ENCODE results near the gene EPN3. TPM values are rescaled to one million over a fixed set of nuclear protein-coding genes. Genes with fewer than 3 reads are reported as not detected.
A peak's percentile ranks its signal among the peaks of the same experiment; 100 is the strongest.

Gene EPN3
- total RNA-seq, 2 donors from 2014 or later = not detected

DNA sequence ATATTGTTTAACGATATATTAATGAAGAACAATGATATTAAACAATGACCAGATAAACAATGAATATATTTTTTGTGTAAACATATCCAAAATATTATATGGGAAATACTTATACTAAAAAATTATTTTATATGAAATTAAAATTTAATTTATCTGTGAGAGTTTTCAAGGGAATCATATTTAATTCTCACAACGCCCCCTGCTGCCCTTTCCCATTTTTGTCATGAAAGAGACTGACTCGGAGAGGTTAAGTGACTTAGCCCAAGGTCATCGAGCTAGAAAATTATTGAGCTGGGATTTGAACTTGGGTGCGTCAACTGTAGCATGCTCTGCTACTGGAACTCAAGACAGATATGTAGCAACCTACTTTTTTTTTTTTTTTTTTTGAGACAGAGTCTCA lies 31.5 kb upstream of the EPN3 start:
- ATAC-seq (no peak), DNase-seq (ENCODE audit: low spot score) (peak; percentile 28)
- H3K9me3 Mint-ChIP-seq = no peaks in the 10 kb centered on the region

DNA sequence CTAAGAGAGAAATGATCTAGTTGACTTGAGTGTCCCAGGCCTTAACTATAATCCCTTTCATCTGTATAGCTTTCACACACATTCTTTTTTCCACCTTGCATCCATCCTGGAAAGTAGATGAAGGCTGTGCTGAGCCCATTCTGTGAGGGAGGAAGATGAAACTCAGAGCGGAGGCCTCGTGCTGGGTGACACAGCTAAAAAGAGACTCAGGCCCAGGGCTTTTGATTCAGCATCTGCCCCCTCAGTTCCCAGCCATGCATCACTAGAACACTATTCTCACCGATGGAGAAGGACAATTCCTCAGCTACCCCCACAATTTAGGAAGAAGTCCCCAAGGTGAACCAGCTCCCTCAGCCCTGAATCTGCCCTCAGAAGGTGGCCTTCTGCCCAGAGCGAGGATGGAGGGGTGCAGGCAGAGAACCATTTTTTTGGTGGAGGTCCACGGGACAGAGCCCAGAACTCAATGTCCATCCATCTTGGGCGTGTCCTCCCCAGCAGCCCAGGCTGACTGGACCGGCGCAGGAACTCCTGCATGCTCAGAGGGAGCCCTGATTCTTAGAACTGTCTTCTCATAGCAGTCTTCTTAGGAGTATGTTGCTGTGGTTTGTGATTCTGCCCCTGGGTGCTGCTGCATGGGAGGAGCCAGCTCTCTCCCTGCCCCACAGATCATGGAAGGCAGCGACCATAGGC lies 30.1 kb upstream of the EPN3 start:
- no peaks in the 10 kb centered on the region for H3K9me3 Mint-ChIP-seq
- no peaks in the 10 kb centered on the region for H3K27me3 Mint-ChIP-seq
- ATAC-seq (peak in 1 of 2 donors; percentile 19), DNase-seq (ENCODE audit: low spot score) (peak; percentile 54)
- no peak overlapping the region for H3K27ac Mint-ChIP-seq
- peaks cover 6 to 11% of the 10 kb centered on the region in 2 donors for H3K4me1 Mint-ChIP-seq (ENCODE audit: low read depth in 2 of 2)
- no peak overlapping the region for H3K4me3 Mint-ChIP-seq
- H3K36me3 Mint-ChIP-seq = no peaks in the 10 kb centered on the region

More for the DNA sequence above, 31.5 kb upstream of the EPN3 start:
- H3K27me3 Mint-ChIP-seq = no peaks in the 10 kb centered on the region
- no peaks in the 10 kb centered on the region for H3K36me3 Mint-ChIP-seq
- H3K4me3 Mint-ChIP-seq = no peak overlapping the region
- H3K4me1 Mint-ChIP-seq (ENCODE audit: low read depth in 2 of 2) = peaks cover 6 to 11% of the 10 kb centered on the region in 2 donors
- no peak overlapping the region for H3K27ac Mint-ChIP-seq

DNA sequence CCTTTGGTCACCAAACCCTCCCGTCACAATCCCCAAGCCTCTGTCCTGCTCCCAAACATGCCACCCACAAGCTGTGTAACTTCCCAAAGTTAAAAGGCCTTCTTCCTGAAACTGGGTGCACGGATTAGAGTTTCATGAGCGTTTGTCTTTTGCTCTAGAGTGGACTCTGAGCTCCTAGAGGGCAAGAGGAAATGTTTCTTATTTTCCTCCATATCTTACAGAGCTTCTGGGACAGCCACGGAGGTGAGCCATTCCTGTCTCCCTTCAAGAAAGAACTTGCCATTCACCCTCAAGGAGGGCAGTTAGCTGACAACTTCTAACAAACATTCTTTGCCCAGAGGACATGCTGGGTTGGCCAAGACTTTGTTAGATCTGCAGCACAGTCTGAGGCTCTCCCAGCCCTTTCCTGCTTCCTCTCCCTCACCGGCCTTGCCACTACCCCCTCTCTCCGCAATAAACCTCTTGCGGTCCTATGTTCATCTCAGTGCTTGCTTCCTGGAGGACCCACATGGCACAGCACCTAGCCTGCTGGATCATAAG lies 26.9 kb upstream of the EPN3 start:
- Mint-ChIP-seq H3K4me1 (ENCODE audit: low read depth in 2 of 2) (peaks cover 17 to 26% of the 10 kb centered on the region in 2 donors), H3K27me3 (no peaks in the 10 kb centered on the region), H3K27ac (peak overlapping the region in 1 of 2 donors; percentile 39), H3K9me3 (no peaks in the 10 kb centered on the region), H3K36me3 (no peaks in the 10 kb centered on the region), H3K4me3 (no peak overlapping the region)
- DNase-seq (ENCODE audit: low spot score) (peak; percentile 20), ATAC-seq (no peak)

DNA sequence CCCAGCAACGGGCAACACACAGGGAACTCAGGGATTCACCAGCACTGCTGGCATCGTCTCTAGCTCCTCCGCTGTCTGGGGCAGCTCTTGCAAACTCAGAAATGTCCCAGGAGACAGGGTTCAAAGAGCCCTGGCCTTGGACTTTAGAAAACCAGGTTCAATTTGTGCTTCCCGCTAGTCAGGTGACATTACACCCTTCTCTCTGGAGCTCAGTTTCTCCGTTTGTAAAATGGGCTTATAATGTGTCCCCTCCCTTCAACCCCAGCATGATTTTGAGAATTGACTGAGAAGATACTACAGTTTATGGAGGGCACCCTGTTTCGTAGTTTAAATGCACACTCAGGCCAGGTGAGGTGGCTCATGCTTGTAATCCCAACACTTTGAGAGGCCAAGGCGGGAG lies 26.2 kb upstream of the EPN3 start:
- peak overlapping the region; percentile 18 for H3K4me3 Mint-ChIP-seq

DNA sequence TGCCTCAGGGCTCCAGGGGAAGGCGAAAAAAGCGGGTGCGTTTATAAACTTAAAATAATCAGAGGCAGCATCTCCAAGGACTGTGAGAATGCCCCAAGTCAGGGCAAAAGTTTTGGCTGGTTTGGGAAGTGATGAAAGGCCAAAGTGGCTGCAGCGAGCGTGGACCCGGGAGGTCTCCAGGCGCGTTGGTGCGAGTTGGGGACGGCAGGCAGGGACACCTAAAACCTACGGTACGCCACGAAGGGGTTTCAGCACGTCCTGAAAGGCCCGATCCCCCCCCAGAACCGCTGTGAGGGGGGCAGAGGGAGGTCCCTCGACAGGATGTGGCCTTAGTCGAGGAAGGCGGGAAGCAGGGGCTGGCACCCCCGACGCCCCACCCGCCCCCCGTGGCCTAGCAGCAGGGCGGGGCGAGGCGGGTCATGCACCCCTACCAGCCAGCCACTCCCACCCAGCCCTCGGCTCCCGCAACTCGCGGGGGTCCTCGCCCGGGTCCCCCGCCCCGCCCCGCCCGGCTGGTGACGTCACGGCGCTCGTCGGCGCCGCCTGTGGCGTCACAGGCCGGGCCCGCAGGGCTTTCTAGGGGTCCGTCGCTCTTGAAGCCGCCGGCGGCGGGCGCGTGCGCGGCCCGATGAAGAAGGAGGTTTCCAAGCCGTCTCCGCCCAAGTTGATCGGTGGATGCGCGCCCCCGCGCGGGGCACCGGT lies 24.5 kb upstream of the EPN3 start, which contains the start of gene MYCBPAP:
Gene MYCBPAP (plus strand): TSS at position 569 of the 702 bp plus-strand sequence. CDS start 236 bp downstream, outside the sequence.
- no peaks in the 10 kb centered on the region for H3K27me3 Mint-ChIP-seq
- H3K4me1 Mint-ChIP-seq (ENCODE audit: low read depth in 2 of 2) = peaks cover 30 to 38% of the 10 kb centered on the region in 2 donors
- H3K27ac Mint-ChIP-seq = peak within 1 kb of the TSS; percentile 77 to 92
- H3K36me3 Mint-ChIP-seq = no peaks in the 10 kb centered on the region
- ATAC-seq (peak; percentile 85 to 91), DNase-seq (ENCODE audit: low spot score) (peak; percentile 90)
- H3K9me3 Mint-ChIP-seq = no peaks in the 10 kb centered on the region
- H3K4me3 Mint-ChIP-seq = peak within 1 kb of the TSS; percentile 94

More for the DNA sequence above, 26.2 kb upstream of the EPN3 start:
- Mint-ChIP-seq H3K36me3 (no peaks in the 10 kb centered on the region), H3K9me3 (no peaks in the 10 kb centered on the region), H3K4me1 (ENCODE audit: low read depth in 2 of 2) (peaks cover 23 to 30% of the 10 kb centered on the region in 2 donors), H3K27ac (no peak overlapping the region), H3K27me3 (no peaks in the 10 kb centered on the region)
- ATAC-seq = no peak
- no peak for DNase-seq (ENCODE audit: low spot score)

DNA sequence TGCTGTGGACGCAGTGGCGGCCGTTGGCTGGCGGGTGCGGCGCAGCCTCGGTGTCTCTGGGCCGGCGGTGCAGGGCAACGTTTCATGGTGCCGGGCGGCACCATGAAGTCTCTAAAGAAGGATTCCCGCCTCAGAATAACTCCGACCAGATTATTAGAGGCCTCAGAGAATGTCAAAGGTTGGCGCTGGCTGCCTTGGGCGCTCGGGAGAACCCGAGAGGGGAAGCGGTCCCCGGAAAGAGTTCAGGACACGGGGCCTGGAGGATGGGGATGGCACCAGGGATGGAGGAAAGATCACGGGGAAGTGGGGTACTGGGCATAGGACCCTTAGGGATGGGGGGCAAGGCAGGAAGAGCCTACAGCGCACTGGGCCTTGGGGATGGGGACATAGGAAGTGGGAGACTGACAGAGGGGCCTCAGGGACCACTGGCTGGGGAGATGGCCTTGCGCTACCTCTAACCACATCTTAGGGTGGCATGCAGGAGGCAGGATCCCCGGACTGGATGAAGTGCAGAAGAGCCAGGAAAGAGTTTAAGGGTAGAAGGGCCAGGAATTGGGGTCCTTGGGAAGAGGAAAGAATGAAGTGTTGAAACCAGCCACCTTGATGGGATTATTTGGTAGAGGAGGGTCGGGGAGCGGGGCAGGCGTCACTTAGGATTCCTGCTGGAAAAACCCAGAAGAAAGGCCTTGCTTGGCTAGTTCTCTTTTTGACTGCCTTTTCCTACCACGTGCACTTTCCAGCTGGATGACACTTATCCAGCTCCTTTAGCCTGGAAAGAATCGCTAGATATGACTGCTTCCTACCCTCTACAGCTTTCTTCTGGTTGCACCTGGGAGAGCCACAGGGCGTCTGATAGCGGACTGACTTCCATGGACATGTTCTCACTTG lies 23.7 kb upstream of the EPN3 start:
- ATAC-seq (no peak), DNase-seq (ENCODE audit: low spot score) (peak; percentile 6)
- no peaks in the 10 kb centered on the region for H3K9me3 Mint-ChIP-seq
- no peaks in the 10 kb centered on the region for H3K36me3 Mint-ChIP-seq
- peaks cover 25 to 35% of the 10 kb centered on the region in 2 donors for H3K4me1 Mint-ChIP-seq (ENCODE audit: low read depth in 2 of 2)
- H3K27ac Mint-ChIP-seq = peak overlapping the region; percentile 77 to 91
- H3K27me3 Mint-ChIP-seq = no peaks in the 10 kb centered on the region
- H3K4me3 Mint-ChIP-seq = peak overlapping the region; percentile 94

DNA sequence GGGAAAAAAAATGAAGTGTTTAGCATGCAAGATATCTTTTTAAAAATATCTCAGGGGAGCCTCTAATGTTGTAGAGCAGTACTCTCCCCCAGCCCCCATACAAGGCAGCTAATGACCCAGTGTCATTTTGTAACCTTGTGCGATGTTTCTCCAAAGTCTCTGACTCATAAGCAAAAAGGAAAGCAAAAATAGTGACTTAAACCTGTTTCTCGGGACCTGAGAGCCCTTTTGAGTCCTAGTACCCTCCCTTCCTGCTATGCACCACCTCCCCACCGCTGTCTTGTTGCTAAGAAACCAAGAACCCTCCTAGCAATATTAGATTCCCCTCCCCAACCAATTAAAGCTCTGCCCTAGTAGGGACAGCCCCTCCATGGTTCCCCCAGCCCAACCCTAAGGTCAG lies 21.5 kb upstream of the EPN3 start:
- ATAC-seq (peak; percentile 62 to 83), DNase-seq (ENCODE audit: low spot score) (peak; percentile 48)
- peak overlapping the region; percentile 56 to 74 for H3K27ac Mint-ChIP-seq
- peak overlapping the region; percentile 62 for H3K4me3 Mint-ChIP-seq
- H3K4me1 Mint-ChIP-seq (ENCODE audit: low read depth in 2 of 2) = peaks cover 24 to 27% of the 10 kb centered on the region in 2 donors
- no peaks in the 10 kb centered on the region for H3K36me3 Mint-ChIP-seq
- H3K9me3 Mint-ChIP-seq = no peaks in the 10 kb centered on the region
- no peaks in the 10 kb centered on the region for H3K27me3 Mint-ChIP-seq

DNA sequence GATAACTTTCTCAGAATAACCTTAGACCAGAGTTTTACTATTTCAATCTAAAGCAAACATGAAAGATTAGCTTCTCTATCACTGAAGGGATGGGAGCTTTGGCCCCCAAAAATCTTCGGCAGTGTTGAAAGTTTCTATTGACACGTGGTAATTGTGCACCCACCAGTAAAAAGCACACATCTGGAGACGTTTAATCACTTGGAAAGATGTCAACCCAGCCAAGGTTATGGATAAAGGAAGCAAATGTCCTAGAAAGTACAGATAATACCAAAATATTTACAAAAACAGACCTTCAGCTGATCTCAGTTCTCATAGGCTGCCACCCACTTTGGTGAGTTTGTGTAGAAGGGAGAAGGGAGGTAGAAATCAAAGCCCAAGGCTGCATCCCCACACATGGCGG lies 19.0 kb upstream of the EPN3 start:
- DNase-seq (ENCODE audit: low spot score) (no peak), ATAC-seq (no peak)
- peaks cover 22 to 24% of the 10 kb centered on the region in 2 donors for H3K4me1 Mint-ChIP-seq (ENCODE audit: low read depth in 2 of 2)
- no peak overlapping the region for H3K27ac Mint-ChIP-seq
- H3K9me3 Mint-ChIP-seq = no peaks in the 10 kb centered on the region
- no peak overlapping the region for H3K4me3 Mint-ChIP-seq
- no peaks in the 10 kb centered on the region for H3K36me3 Mint-ChIP-seq
- H3K27me3 Mint-ChIP-seq = no peaks in the 10 kb centered on the region

DNA sequence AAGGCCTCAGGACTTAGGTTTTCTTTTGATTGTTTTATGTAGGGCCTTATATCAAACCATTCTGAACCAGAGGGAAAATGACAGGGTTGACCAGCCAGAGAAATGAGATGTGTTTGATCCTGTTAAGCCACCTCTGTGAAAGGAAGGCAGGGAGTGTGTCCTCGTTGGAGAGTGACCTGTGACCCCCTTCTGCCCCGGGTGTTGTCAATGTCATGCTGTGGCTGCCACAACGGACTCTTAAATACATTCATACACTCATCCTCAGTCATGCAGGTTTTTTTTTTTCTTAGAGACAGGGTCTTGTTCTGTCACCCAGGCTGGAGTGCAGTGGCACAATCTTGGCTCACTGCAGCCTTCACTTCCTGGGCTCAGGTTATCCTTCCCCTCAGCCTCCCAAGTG lies 18.1 kb upstream of the EPN3 start:
- no peaks in the 10 kb centered on the region for H3K27me3 Mint-ChIP-seq
- no peak for ATAC-seq
- H3K9me3 Mint-ChIP-seq = no peaks in the 10 kb centered on the region
- DNase-seq (ENCODE audit: low spot score) = no peak
- H3K4me3 Mint-ChIP-seq = no peak overlapping the region
- no peaks in the 10 kb centered on the region for H3K36me3 Mint-ChIP-seq
- H3K27ac Mint-ChIP-seq = peak overlapping the region in 1 of 2 donors; percentile 42
- peaks cover 16 to 18% of the 10 kb centered on the region in 2 donors for H3K4me1 Mint-ChIP-seq (ENCODE audit: low read depth in 2 of 2)

DNA sequence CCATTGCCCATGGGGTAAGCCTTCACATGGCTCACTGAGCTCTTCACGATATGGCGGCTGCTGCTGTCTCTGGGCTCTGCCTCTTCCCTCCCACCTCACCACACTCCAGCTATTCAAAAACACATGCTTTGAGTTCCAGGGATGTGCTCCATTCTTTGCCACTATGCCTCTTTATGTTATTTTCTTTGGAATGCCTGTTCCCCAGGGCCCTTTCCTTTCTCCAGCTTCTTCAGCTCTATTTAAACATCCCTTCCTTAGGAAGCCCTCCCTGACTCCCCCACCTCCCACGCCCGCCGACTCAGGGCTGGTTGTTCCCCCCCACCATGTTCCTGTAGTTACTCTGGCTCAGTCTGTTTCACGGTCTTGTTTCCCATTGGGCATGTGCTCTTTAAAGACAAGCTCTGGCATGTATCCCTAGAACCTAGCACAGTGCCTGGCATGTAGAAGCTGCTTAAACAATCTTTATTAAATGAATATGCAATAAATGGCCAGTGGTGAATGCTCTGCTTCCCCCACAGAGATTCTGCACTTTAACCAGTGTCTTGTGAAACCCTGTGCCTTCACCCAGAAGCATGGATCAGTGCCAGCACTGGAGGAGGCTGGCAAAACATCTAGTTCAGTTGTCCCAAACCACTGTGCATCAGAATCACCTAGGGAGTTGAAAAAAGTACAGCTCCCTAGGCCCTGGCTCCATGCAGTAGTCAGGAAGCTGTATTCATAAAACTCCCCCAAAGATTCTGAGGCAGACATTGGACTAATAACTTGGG lies 17.4 kb upstream of the EPN3 start:
- Mint-ChIP-seq H3K4me3 (no peak overlapping the region), H3K27ac (peak overlapping the region in 1 of 2 donors; percentile 42), H3K36me3 (no peaks in the 10 kb centered on the region), H3K27me3 (no peaks in the 10 kb centered on the region), H3K4me1 (ENCODE audit: low read depth in 2 of 2) (peaks cover 12 to 13% of the 10 kb centered on the region in 2 donors), H3K9me3 (no peaks in the 10 kb centered on the region)
- DNase-seq (ENCODE audit: low spot score) (peak; percentile 53), ATAC-seq (no peak)

DNA sequence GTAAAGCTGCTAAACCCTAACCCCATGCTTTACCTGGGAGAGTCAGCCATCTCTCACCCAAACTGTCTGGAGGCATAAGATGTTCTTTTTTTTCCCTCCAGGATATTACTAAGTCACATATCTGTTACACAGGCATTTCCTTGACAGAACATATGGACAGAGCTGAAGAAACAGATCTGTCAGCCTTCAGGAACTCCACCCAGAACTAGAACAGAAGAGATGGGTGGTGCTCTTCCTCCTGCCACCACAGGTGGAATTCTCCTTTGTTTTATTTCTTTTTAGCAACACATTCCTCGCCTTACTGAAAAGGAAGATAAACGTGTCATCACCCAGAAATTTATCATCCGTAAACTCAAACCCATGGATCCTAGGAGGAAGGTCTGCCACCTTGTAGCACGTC lies 15.5 kb upstream of the EPN3 start:
- DNase-seq (ENCODE audit: low spot score) (no peak), ATAC-seq (no peak)
- Mint-ChIP-seq H3K9me3 (no peaks in the 10 kb centered on the region), H3K27ac (no peak overlapping the region), H3K4me1 (ENCODE audit: low read depth in 2 of 2) (peaks cover 0 to 2% of the 10 kb centered on the region in 2 donors), H3K4me3 (no peak overlapping the region), H3K27me3 (no peaks in the 10 kb centered on the region), H3K36me3 (no peaks in the 10 kb centered on the region)

DNA sequence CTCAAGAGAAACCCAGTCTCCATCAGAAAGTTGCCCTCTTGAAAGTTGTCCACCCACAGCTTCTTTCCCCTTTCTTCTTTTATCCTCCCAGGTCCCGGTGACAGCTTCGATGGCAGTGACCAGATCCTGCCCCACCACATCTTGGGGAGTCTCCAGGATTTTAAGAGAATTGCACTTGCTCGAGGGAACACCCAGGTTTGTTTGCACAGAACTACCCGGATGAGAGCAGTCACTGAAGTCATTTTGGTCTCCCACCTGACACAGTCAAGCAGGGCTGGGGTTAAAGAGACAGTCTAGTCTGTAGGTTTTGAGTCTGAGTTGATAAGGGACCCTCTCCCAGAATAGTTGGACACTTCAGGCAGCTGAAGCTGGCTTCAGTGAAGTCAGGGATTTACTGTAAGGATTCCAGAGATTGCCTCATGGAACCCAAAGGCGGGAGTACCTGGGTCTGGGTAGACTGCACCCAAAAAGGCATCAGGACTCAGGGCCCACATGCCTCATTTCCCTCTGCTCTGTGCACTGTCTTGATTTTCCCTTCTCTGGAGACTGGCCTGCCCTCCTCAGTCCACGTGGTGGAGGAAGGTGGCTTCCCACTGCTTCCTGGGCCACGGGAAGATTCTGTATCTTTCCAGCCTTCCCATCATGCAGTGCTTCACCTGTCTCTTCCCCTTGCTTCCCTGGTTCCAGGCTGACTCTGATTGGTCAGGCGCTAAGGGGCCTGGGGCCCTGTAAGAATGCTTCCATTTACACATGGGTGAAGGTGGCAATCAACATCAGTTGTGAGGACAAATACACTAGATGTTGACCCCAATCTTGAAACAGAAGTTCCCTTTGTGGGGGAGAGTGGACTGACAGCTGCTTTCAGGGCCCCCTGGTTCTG lies 14.8 kb upstream of the EPN3 start:
- Mint-ChIP-seq H3K4me3 (no peak overlapping the region), H3K27me3 (no peaks in the 10 kb centered on the region), H3K36me3 (no peaks in the 10 kb centered on the region), H3K4me1 (ENCODE audit: low read depth in 2 of 2) (no peaks in the 10 kb centered on the region), H3K9me3 (no peaks in the 10 kb centered on the region), H3K27ac (no peak overlapping the region)
- ATAC-seq (no peak), DNase-seq (ENCODE audit: low spot score) (no peak)

Data from natural killer cell treated with Interleukin-12 subunit alpha and Interleukin-12 subunit beta and Interleukin-15 and Interleukin-18, amount 100 ng/mL, for 72 hours (primary cell).